Limb (tissue), 2 donors: ENCODE results near the gene MADD.
A peak's percentile ranks its signal among the peaks of the same experiment; 100 is the strongest.

Experiments
- DNase-seq, 2 donors: peaks; one replicate each; pipeline ENCODE4 v3.0.0-alpha.2; 2016; ENCODE audit errors: extremely low spot score in 2 of 2

Gene MADD

DNA sequence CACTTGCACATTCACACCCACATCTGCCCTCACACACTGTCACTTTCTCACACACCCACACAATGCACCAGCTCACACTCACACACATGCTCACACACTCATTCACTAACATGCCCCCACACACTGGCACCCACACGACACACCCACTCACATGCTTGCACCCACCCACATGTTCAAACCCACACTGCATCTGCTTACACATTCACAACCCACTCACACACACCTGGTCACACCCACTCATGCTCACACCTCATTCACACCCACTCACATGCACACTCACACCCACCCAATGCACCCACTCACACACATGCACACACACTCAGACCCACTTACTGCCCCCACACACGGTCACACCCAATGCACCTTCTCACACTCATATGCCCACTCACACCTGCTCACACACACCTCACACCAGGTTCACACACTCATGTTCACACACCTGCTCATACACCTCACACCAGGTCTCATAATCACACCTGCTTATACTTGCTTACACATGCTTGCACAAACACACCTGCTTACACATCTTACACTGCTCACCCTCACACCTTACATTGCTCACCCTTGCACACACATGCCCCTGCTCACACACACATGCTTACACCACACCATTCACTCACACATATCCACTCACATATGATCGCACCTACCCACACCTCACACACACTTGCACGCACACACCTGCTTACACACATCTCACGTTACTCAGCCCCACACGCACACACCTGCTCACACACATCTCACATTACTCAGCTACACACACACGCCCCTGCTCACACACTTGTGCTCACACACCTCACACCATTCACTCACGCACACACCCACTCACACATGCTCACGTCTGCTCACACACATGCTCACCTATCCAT, 86.4 kb downstream of the MADD start:
- DNase-seq = peak in 1 of 2 donors; percentile 18

- no peak for DNase-seq
Measured at GRCh38 chr11:47356998-47357329, 87.0 kb downstream of the MADD start.

GRCh38 chr11:47357985-47358730, 88.2 kb downstream of the MADD start:
- DNase-seq = no peak

DNA sequence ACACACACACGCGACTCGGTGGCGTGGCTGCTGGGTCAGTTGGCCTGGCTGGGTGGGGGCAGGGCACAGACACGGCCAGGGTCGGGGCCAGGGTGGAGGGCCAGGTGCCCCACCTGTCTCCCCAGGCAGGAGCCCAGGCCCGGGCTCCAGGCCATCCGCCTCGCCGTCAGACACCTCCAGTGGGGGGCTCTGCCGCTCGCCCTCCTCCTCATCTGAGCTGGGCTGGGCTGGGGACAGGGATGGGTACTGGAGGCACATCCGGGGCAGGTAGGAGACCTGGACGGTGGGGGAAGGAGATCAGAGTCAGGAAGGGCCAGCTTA, 88.8 kb downstream of the MADD start:
- no peak for DNase-seq

GRCh38 chr11:47359162-47359561, 89.2 kb downstream of the MADD start:
- no peak for DNase-seq

GRCh38 chr11:47359586-47359985, 89.7 kb downstream of the MADD start:
- DNase-seq = peak in 1 of 2 donors; percentile 23

- no peak for DNase-seq
Measured at GRCh38 chr11:47360341-47360740, 90.4 kb downstream of the MADD start.

- no peak for DNase-seq
Measured at GRCh38 chr11:47361419-47361818, 91.5 kb downstream of the MADD start.

DNA sequence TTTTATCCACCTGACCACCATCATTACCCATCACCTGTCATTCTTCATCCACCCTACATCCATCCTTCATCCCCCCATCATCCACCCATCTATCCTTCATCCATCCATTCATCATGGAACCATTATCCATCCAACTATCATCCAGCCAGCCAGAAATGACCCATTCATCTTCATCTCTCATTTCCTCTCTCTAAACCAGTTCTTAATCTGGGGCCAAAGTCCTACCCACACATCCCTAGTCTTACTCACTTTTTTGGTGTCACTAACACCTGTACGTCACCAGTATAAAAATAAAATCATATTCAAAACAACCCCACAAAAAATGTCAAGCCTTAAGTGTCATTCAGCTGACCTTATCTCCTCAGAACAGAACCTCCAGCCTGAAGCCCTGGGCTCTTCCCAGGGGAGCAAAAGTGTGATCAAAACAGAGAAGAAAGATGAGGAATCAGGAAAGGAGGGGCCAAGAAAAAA, 96.1 kb downstream of the MADD start:
- DNase-seq = no peak

DNA sequence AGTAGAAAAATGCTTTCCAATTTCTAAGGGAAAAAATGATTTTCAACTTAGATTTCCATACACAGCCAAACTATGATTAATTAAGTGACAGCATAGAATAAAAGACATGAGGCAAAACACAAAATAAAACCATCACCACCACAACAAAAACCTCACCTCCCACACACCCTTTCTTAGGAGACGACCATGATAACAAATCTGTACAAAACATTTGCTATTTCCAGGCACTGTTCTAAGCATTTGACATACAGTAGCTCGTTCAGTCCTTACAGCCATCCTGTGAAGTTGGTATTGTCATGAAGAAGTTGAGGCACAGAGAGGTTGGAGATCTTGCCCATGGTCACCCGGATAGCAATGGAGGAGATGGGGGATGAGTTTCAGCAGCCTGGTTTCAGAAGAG, 99.7 kb downstream of the MADD start:
- no peak for DNase-seq

DNA sequence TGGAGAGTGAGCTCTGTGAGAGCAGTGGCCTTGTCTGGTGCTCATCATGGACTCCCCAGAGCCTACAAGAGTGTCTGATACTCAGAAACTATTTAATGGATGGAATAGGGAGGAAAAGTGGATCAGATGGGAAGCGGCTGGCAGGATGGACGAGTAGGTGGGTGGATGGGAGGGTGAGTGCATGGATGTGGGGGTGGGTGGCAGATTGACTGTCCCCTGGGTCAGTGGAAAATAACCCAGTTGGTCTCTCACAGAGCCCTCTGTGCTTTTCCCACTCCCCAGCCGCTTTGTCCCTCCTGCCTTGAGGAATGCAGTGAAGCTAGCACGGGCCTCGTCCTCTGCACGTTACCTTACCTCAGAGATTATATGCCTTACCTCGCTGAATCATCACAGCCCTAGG, 102.5 kb downstream of the MADD start:
- DNase-seq = no peak

GRCh38 chr11:47373876-47374719, 104.2 kb downstream of the MADD start:
- DNase-seq = peak; percentile 59 to 84

- DNase-seq = no peak
Measured at GRCh38 chr11:47374720-47375019, 104.7 kb downstream of the MADD start.

GRCh38 chr11:47375020-47375419, 105.1 kb downstream of the MADD start:
- no peak for DNase-seq

DNA sequence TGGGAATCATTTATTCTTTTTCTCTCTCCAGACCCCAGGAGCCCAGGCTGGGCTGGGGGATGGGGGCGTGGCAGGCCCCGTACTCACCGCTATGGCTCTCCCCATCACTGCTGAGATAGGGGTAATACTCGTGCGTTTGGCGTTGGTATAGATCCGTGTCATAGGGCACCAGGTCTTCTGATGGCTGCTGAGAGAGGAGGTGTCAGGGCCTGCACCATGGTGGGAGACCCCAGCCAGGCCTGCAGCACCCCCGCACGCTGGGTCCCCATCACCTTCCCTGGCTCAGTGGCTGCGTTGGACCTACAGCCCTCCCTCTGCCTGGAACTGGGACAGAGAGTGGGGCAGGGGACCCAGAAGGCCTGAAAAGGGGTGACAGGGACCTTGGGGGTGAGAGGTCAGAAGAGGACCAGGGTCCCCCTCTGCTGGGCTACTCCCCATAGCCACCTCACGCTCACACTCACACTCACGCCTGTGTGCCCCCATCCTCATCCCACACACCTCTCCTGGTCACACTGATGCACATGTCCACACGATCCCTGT, 105.7 kb downstream of the MADD start:
- DNase-seq = no peak

- DNase-seq = no peak
Measured at GRCh38 chr11:47376107-47376524, 106.2 kb downstream of the MADD start.

GRCh38 chr11:47376525-47377371, 106.8 kb downstream of the MADD start:
- no peak for DNase-seq

DNA sequence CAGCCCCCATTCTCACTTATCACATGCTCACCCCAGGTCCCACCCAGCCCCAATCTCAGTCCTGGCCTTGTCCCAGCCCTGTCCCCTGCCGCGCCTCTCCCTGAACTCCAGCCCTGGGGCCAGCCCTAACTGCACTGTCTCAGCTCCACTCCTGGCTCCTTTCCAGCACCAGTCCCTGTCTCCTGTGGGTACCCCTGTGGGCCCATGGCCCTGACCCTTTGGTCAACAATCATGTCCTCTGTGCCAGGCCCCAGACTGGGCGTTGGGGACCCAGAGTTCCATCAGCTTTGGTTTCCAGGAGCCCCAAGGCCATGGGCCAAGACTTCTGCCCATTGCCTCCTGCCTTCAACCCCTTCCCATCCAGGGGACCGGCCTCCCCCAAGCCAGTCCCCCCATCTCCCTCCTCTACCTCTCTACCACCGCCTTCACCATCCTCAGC, 107.7 kb downstream of the MADD start:
- DNase-seq = no peak

DNA sequence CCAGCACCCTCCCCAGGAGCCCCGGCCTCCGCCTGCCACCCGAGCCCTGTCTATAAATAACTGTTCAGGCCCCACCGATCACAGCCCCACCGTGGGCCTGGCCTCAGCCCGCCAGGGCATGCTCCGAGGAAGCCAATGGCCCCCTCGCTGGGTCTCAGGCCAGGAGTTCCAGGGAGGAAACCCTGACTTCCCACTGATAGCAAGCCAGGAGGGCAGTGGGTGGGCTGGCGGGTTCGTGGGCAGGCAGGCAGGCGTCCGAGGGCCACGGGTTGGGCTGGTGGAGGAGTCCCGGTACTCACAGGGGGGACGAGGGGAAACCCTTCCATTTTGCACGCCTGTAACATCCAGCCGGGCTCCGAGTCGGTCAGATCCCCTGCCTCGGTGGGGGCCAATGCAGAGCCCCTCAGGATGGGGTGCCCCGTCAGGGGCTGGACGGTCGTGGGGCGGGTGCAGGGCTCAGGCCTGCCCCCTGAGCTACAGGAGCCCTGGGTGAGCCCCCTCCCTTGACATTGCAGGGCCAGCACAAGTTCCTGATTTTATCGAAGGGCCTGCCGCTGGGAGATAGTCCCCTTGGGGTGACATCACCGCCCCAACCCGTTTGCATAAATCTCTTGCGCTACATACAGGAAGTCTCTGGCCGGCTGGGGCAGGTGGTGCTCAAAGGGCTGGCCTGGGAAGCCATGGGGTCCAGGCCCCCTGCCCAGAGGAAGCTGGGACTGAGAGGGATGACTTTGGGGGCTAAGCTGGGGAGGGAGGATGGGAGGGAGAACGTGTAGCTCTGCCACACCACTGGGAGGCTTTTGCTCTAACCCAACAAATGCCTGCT, 108.3 kb downstream of the MADD start, which contains the start of gene SPI1:
TSS of gene SPI1 (minus strand) at position 538 of the 826 bp plus-strand sequence. CDS start at position 344, 194 bp downstream.
- DNase-seq = no peak

DNA sequence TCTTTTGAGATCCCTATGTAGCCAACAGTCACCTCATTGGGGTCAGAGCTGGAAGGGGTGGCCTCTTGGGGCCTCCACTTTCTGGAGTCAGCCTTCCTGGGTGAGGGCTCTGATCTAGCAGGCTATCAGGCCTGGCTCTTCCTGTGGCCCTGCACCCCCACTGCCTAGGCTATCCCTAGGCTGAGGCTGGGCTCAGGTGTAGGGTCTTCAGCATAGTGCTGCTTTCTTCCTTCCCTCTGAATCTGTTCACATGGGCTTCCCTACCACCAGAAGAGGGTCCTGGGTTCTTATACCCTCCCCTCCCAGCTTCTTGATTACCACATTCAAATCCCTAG, 108.9 kb downstream of the MADD start:
- DNase-seq = no peak
